ENCODE data around the gene POLR1A.
"Not testable (repeated sequence)": the region's sequence is repeated elsewhere in the genome, so short reads cannot be mapped to it uniquely, and the experiment has no call there.

DNA sequence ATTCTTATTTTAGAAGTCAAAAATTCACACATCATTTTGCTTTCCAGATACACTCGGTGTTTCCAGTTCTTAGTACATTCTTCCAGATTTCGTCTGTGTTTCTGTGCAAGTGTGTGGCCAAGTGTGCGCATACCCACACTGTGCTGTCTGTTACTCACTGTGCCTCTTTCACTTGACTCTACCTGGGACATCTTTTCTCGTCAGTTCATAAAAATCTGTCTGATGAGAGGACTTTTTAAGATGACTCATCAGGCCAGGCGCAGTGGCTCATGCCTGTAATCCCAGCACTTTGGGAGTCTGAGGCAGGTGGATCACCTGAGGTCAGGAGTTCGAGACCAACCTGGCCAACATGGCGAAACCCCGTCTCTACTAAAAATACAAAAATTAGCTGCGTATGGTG, 113.6 kb downstream of the POLR1A start:
- TF ChIP-seq, protein P1, sequence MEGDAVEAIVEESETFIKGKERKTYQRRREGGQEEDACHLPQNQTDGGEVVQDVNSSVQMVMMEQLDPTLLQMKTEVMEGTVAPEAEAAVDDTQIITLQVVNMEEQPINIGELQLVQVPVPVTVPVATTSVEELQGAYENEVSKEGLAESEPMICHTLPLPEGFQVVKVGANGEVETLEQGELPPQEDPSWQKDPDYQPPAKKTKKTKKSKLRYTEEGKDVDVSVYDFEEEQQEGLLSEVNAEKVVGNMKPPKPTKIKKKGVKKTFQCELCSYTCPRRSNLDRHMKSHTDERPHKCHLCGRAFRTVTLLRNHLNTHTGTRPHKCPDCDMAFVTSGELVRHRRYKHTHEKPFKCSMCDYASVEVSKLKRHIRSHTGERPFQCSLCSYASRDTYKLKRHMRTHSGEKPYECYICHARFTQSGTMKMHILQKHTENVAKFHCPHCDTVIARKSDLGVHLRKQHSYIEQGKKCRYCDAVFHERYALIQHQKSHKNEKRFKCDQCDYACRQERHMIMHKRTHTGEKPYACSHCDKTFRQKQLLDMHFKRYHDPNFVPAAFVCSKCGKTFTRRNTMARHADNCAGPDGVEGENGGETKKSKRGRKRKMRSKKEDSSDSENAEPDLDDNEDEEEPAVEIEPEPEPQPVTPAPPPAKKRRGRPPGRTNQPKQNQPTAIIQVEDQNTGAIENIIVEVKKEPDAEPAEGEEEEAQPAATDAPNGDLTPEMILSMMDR (IDR thresholded peaks at IDR 0.05), result not testable (repeated sequence)
- not testable (repeated sequence) for TF ChIP-seq POLR2A (IDR thresholded peaks at IDR 0.05)

Measured in tibial nerve (tissue), 3 donors.